ENCODE data around the gene CYTH2.
A peak's percentile ranks its signal among the peaks of the same experiment; 100 is the strongest.

CYTH2 gene

GRCh38 chr19:48469289-48469881 lies at the start of gene CYTH2:
CYTH2 (plus strand) TSS chr19:48469369; CDS start chr19:48469508, 139 bp downstream.
- DNase-seq = no peak

- no peak for DNase-seq
These were observed 47.6 kb upstream of the CYTH2 start for GRCh38 chr19:48421548-48421947.

DNA sequence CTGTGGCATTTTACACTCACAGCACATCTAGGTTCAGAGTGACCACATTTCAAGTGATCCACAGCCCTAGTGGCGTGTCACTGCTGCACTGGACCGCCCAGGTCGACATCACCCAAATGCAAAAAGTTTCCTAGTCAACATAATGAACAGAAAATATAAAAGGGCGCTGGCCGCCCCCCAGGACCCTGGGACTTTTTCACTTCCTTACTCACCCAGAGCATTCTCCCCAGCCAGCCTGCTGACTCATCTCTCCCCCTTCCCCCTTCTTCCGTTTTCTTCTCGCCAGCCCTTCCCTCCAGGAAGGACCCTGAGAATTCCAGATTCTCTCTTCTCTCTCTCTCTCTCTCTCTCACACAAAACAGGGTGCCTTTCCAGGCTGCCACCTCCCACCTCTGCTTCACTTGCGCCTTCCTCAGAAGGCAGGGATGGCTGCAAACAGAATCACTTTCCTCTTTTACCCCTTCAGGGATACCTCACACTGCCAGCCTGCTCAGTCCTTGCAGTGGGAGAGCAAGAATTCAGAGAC lies 44.4 kb upstream of the CYTH2 start:
- DNase-seq = no peak

DNA sequence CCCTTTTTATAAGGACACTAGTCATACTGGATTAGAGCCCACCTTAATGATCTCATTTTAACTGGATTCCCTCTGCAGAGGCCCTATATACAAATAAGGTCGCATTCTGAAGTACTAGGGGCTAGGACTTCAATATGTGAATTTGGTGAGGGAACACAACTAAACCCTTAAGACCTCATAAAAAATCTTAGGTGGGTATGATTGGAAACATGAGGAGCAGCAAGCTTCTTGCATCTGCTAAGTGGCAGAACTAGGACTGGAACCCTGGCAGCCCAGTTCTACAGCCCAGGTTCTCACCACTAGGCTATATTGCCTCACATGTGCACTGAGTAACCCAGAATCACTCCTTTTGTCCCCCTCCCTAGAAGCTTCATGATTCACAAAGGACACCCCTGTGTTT lies 40.5 kb upstream of the CYTH2 start:
- no peak for DNase-seq

DNA sequence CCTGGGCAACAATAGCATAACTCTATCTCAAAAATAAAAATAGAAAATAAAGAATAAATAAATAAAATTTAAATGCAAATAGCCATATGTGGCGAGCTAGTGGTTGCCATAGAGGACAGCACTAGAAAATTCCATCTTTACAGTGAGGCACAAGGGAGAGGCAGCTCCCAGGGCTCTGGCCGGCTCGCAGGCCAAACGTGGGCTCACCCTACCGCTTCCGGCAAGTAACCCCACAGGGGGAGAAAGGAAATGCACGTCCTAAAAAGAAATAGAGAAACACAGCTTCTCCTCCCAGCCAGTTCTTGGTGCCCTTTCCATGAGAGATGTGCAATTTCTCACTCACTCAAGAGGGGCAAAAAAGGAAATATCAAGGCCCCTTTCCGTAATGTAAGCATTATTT lies 35.8 kb upstream of the CYTH2 start:
- no peak for DNase-seq

- no peak for DNase-seq
These were observed 32.6 kb upstream of the CYTH2 start for GRCh38 chr19:48436586-48436985.

DNA sequence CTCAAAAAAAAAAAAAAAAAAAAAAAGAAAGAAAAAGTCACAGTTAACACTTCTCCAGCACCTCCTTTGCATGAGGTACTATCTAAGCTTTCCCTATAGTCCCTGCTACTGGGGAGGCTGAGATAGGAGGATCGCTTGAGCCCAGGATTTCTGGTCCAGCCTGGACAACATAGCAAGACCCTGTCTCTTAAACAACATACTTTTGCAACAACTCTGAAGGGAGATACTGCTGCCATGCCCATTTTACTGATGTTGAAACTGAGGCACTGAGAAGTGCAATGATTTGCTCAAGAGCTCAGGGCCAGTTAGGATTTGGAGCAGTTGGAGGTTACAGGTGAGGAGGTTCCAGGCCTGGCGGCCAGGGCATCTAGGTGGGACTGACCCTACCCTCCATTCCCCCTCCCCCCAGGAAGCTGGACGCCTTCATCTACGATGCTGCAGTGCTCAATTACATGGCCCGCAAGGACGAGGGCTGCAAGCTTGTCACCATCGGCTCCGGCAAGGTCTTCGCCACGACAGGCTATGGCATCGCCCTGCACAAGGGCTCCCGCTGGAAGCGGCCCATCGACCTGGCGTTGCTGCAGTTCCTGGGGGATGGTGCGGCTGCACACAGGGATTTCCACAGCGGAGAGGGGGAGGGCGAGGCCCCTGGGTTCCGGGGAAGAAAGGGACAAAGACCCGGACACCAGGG lies 27.7 kb upstream of the CYTH2 start:
- DNase-seq = no peak

GRCh38 chr19:48442116-48443035 lies 26.8 kb upstream of the CYTH2 start:
- no peak for DNase-seq

- no peak for DNase-seq
These were observed 25.9 kb upstream of the CYTH2 start for GRCh38 chr19:48443256-48443655.

GRCh38 chr19:48443731-48444128 lies 25.4 kb upstream of the CYTH2 start:
- no peak for DNase-seq

GRCh38 chr19:48444129-48444935 lies 24.8 kb upstream of the CYTH2 start:
- no peak for DNase-seq

GRCh38 chr19:48444936-48445200 lies 24.3 kb upstream of the CYTH2 start:
- no peak for DNase-seq

DNA sequence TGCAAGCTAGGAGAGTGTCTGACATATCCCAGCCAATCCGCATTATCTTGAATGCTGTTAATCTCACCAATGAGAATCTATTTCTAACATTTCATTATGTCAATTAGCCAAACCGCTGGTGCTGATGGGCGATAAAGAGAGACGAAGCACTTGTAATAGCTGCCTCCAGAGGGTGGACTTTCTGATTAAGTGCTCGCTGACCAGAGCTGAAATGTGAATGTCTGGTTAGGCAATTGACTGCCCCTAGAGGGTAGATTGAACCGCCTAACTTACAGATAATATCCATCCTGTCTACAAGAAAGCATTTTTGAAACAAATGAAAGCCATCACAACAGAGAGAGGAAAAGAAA lies 23.9 kb upstream of the CYTH2 start:
- peak; percentile 91 for DNase-seq

DNA sequence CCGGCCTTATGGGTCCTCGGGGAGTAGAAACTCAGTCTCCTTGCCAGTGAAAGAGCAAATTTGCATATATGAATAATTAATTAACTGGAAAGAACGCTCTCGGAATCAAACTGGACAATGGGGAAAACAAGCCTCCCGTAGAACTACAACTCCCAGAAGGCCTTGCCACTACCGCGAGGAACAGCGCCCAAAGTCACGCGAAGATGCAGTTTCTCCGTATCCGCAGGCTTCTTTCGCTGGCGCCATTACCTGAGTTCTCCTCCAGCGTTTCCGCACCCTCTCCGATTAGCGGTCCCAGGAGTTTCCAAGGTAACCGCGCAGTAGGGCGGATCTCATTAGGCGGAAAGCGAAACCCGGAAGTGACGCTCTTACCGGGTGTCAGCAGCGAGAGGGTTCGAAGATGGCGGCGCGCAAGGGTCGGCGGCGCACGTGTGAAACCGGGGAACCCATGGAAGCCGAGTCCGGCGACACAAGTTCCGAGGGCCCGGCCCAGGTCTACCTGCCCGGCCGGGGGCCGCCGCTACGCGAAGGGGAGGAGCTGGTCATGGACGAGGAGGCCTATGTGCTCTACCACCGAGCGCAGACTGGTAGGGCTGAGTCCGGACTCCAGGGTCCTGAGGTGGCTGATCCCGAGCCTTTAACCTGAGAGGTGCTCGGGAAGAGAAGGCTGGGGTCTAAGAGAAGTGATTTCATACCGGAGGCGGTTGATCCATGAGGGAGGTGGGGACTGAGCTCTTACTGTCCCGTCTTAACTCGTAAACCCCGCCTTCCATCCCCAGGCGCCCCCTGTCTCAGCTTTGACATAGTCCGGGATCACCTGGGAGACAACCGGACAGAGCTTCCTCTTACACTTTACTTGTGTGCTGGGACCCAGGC lies 23.3 kb upstream of the CYTH2 start, which contains the start of gene GRWD1:
TSS of gene GRWD1 (plus strand) at position 378 of the 876 bp plus-strand sequence. CDS start at position 401, 23 bp downstream.
- peak; percentile 91 for DNase-seq

DNA sequence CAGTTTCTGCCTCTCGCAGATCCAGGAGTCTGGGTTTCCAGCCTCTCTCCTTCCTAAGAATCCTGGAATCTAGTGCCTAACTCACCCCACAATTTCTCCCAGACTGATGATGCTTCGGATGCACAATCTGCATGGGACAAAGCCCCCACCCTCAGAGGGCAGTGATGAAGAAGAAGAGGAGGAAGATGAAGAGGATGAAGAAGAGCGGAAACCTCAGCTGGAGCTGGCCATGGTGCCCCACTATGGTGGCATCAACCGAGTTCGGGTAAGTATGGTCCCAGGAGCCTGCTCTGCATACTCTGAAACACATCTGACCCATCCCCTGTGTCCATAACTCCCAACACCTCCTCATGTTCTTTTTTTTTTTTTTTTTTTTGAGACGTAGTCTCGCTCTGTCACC lies 22.6 kb upstream of the CYTH2 start:
- DNase-seq = no peak

GRCh38 chr19:48448563-48448962 lies 20.6 kb upstream of the CYTH2 start:
- DNase-seq = no peak

DNA sequence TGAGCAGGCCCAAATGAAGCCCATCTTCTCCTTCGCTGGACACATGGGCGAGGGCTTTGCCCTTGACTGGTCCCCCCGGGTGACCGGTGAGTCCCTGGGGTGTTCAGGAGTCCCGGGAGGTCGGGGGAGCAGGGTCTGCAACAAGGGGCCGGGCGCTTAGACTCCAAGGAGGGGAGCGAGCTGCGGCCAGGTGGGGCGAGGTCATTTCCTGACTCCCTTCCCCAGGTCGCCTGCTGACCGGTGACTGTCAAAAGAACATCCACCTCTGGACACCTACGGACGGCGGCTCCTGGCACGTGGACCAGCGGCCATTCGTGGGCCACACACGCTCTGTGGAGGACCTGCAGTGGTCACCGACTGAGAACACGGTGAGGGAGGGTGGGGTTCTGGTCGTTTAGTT lies 18.7 kb upstream of the CYTH2 start:
- no peak for DNase-seq

GRCh38 chr19:48450863-48451262 lies 18.3 kb upstream of the CYTH2 start:
- no peak for DNase-seq

- no peak for DNase-seq
These were observed 17.5 kb upstream of the CYTH2 start for GRCh38 chr19:48451624-48452023.

GRCh38 chr19:48452289-48453190 lies 16.6 kb upstream of the CYTH2 start:
- DNase-seq = no peak
